Lung microvascular endothelial cell (primary cell): ENCODE data around the gene CTIF. TPM values are rescaled to one million over a fixed set of nuclear protein-coding genes. Genes with fewer than 3 reads are reported as not detected.

Source experiments
- DNase-seq, 2 donors: peaks; one replicate each; pipeline versions ENCODE4 v3.0.0 to v3.0.0-alpha.2; 2010; ENCODE audit warnings: low read depth in 2 of 2
- total RNA-seq: library from RNA; depleted of rRNA; stranded (reverse); fragments of >200 nt; gene quantifications from 2 replicates; pipeline ENCODE4 v1.2.1, GENCODE V29; 2014

Gene CTIF
- total RNA-seq, 1 donor from 2014 or later, result 18.1 TPM

DNA sequence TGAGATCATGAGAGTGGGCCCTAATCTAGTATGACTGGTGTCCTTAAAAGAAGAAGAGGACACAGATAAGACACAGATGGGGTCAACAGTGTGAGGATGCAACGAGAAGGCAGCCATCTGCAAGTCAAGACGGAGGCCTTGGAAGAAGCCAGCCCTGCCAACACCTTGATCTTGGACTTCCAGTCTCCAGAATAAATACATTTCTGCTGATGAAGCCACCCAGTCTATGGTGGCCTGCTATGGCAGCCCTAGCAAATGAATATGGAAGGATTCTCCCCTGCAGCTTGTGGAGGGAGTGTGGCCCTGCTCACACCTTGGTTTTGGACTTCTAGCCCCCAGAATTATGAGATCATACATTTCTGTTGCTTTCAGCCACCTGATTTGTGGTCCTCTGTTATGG lies 12.3 kb downstream of the CTIF start:
- DNase-seq, result no peak

DNA sequence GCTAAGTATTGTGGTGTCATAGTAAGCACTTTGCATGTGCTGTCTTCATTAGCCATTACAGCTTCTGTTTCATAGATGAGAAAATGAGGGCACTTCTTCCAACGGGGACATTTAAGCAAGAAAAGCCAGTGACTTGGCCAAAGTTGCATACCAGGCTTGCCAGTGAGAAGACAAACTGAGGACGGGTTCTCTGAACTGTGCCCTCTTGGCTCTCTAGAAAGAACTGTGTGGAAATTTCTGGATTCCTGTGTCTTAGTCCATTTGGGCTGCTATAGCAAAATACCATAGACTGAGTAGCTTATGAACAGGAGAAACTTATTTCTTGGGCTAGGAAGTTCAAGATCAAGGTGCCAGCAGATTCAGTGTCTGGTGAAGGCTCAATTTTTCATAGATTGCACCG lies 13.3 kb downstream of the CTIF start:
- DNase-seq, result no peak

DNA sequence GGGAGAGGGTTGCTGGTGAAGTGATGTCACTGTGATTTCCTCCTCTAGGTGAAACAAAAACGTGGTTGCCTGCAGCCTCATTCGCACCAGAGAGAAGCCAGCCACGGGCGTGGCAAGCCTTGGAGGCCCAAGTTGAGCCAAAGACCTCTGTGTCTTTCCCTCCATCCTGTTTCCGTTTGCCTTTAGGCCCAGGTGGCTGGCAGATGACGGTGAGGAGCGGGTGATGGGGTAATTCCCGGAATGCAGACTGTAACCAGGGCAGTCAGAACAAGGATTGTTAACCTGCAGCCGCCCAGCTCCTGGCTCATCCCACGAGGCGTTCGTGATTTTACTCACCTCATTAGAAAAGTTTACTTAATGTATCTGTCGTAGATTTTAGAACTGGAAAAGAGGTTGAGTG lies 14.4 kb downstream of the CTIF start:
- DNase-seq, result no peak

DNA sequence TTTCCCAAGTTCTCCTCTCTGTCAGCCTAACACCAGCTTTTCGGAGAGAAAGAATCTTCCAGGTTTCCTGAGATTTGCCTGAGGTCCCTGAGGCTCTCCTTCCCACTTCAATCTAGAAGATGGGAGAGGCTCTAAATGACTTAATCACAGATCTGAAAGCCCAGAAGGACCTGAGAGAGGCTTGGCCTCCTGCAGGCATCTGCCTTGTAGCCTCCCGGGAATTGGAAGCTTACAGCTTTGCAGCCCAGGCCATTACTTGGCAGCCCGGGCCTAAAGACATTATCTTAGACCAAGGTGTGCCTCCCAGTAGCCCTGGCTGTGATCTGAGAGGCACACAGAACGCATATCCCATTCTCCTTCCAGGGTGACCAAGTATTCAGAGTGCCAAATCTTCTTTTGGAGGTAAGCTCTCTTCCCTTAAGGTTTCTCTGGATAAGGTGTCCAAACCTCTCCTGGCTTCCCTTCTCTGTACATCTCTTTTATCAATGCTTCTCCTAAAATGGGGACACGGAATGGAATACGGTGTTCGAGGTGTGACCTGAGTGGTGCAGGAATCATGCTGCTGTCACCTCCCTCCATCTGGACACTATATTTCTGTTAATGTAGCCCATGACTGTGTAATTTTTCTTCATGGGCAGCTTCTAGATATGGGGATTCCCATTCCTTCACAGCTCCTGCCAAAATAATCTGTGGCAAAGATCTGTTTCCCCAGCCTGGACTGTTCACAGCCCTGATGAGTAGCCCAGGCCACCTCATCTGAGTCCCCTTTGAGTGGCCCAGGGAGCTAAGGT lies 16.0 kb downstream of the CTIF start:
- DNase-seq, result no peak

DNA sequence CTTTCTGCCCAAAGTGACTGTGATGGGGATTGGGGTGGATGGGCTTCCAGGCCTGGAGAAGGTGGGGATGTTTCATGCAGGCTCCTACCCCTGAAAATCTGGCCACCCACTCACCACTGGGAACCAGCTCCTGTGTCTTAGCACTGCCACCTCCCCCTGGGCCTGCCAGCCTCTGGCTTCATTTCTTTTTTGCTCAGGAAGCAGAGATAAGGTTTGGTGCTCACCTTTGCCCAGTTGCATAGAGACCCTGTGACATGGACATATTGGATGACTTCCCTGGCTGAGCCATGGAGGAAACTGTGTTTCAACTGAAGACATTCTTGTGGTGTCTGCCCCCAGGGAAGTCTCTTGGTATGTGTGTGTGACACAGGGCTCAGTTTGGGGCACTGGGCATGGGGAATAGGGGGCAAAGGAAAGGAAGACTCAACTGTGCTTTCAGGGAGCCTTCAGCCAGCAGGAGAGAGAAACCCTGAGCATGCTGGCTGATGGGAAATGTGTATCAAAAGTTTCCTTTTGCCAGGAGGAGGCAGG lies 16.7 kb downstream of the CTIF start:
- no peak for DNase-seq

DNA sequence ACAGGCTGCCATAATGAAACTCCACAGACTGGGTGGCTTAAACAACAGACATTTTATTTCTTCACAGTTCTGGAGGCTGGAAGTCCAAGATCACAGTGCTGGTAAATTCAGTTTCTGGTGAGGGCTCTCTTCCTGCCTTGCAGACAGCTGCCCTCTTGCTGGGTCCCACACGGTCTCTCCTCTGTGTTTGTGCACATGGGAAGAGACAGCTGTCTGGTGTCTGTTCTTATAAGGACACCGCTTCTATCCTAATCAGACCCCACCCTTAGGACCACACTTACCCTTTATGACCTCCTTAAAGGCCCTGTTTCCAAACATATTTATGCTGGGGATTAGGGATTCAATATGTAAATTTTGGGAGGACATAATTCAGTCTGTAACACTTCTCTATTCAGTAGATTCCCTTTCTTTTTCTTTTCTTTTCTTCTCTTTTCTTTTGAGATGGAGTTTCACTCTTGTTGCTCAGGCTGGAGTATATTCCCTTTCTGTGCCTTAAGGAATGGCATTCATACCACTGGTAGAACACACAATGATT lies 18.9 kb downstream of the CTIF start:
- no peak for DNase-seq

DNA sequence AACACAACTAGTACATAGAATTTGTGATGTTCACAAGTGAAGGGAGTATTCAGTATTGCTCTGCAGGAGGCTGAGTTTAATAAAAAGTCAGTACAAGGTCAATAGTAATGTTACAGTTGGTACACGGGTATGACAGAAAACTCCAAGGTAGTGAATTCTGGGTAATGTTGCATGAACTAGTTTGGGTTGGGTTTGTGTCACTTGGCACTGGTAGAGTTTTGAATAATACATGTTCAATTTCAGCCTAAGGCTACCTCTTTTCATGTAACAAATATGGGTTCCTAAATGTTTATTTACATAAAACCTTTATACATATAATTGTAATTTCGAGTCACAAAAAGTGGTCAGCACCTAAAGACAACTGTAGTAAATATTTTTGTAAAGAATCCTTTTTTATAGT lies 19.4 kb downstream of the CTIF start:
- DNase-seq, result no peak

DNA sequence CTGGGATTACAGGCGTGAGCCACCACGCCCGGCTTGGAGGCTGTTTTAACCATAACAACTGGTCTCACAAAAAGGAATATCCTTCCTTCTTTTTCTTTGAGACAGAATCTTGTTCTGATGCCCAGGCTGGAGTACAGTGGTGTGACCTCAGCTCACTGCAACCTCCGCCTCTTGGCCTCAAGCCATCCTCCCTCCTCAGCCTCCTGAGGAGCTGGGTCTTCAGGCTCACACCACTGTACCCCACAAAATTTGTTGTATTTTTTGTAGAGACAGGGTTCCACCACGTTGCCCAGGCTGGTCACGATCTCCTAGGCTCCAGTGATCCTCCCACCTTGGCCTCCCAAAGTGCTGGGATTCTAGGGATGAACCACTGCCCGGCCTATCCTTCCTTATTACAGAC lies 21.7 kb downstream of the CTIF start:
- DNase-seq, result no peak

DNA sequence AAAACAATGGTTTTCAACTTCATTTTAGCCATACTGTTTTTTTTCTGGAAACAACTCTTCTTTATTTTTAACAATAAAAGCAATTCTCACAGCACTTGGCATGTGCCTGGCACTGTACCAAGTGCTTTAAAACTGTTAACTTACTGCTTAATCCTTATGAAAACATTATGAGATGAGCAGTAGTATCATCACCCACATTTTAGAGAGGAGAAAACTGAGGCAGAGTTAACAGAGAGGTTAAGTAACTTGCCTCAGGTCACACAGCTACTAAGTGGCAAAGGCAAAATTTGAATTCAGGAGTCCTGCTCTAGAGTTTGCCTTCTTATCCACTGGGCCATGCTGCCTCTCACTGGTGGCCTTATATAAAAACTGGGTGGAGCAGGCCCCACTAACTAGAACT lies 23.2 kb downstream of the CTIF start:
- peak; percentile 17 to 25 for DNase-seq

DNA sequence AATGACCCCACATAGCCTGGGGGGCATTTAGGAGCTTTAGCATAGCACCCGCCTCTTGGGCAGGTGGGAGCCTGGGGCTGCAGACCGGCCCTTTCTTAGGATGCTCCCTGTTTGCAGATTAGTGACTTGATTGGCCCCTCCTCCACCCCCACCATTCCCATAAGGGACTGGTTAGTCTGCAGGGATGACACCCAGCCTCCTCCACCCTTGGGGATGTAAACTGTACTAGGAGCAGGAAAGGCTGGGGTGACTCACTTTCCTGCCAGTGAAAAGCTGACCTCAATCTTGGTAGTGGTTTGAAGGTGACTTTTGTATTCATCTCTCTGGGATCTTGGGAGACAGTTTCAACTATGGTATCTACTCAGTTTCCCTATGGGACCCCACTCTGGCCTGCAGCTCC lies 24.2 kb downstream of the CTIF start:
- DNase-seq, result peak; percentile 17 to 94

DNA sequence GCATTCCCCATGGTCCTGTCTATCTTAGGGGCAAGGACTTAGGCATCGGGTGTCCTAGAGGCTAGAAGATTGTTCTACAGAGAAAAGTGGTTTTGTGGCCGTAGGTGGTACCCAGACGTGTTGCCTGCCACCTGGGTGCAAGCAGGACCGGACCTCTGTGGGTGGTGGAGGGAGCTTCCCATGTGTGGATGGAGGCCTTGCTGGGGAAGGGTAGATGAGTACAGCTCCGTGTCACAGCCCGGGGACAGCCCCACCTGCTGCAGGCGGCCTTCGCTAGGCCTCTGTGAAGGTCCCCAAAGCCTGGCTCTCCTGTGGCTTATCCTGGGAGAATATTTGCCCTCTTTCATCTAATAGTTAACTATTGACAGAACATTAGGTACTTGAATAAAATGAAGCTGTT lies 25.3 kb downstream of the CTIF start:
- DNase-seq, result no peak

DNA sequence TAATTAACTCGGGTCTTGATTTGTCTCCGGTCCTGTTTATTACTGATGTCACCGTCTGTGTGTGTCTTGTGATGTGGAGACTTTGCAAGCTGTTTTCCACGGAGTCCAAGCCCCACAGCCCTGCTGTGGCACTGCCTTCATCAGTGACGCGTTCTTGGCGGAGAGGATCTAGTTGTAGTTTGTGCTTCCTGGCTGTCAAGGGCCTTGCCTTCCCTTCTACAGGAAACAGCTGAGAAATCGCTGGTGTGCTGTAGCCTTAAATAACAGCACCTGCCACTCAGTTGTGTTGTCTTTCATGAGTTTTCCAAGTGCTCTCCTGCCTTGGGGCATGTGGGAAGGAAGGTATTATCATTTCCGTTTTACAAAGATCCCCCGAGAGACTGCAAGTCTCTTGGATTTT lies 26.3 kb downstream of the CTIF start:
- DNase-seq, result peak; percentile 54 to 90

DNA sequence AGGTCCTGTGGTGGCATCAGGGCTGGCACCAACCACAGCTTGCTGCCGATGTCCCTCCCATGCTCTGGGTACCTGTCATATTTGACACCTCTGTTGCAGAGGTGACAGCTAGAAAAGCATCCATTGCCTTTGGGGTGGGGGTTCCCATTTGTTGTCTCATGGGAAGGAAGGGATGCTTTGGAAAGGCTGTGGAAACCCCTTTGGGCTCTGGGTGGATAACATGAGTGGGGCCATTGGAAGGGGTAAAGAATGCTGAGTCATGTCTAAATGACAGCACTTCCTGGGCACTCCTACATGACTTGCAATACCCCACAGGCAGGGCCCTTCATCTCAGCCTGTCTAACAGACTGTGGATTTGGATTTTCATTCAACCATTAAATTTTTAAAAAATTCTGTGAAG lies 27.8 kb downstream of the CTIF start:
- no peak for DNase-seq

DNA sequence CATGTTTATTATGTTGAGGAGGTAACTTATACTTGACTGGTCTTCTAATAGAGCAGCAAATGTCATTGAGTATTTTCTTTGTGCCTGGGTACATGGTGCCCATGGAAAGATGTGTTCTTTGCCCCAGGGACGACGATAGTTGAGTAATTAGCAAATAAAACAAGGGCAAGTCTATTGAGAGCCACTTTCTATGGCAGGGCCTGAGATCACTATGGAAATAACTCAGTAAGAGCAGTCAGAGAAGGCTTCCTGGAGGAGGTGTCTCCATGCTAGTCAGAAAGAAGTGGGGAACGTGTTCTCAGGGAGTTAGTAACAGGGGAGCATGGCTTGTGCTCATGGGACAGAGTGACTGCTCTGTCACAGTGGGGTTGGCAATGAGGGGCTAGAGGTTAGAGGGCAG lies 28.6 kb downstream of the CTIF start:
- no peak for DNase-seq

DNA sequence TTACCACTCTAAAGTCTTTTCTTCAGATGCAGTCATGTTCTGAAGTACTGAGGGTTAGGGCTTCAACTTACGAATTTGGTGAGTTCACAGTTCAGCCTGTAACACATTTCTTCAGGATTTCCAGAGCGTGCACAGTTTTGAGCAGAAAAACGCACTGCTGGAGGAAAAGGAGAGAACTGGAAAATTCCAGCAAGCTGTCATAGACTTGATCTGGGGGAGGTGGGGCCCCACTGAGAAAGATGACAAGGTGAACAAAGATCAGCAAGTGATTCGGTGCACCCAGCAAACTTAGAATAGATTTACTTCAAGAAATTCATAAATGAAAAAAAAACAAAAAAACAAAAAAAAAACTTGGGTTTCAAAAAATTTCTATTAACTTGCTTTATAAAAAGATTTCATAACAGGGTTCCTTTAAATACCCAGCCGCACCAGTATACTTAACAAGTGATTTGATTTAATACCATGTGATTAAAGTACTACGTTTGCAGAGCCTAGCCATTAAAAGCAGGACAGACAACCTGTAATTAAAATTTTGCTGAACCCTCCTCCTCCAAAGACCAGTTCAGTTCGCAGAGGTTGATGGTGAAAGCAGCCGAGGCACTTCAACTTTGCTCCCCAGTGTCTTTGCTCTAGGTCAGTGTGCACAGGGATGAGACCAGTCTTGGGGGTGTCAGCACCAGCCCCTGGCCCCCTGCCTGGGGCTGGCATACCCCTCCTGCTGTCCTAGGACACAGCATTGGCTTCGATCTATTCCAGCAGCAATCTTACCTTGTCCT lies 30.5 kb downstream of the CTIF start:
- DNase-seq, result no peak

DNA sequence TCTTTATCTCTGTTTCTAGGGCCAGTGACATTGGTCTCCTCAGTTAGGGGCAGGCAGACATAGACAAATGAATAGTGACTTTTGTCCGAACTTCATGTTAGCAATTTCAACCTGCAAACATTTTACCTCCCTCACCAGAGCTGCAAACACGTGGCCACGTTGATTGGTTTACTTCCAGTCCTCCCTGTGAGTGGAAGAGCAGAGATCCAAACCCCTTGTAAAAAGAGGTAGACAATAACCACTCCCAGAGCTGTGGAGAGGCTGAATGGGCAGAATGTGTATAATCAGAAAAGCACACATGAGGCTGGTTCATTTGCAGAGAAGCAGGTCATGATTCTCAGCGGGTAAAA lies 31.1 kb downstream of the CTIF start:
- no peak for DNase-seq

DNA sequence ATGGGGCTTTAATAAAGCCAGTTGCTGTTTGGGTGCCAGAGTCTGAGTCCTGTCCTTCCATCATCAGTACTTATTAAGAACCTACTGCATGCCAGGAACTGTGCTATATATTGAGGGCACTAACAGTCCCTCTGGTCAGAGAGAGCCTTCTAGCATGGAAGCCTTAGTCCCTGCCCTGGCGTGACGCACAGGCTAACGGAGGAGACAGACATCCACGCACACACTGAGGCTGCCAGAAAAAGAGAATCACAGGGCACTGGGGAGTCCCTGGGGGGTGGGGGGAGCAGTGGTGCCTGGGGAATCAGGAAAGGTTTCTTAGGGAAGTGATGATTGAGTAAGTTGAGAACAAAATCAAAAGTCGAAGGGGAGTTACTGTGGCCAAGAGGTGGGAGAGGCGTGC lies 31.5 kb downstream of the CTIF start:
- DNase-seq, result no peak

DNA sequence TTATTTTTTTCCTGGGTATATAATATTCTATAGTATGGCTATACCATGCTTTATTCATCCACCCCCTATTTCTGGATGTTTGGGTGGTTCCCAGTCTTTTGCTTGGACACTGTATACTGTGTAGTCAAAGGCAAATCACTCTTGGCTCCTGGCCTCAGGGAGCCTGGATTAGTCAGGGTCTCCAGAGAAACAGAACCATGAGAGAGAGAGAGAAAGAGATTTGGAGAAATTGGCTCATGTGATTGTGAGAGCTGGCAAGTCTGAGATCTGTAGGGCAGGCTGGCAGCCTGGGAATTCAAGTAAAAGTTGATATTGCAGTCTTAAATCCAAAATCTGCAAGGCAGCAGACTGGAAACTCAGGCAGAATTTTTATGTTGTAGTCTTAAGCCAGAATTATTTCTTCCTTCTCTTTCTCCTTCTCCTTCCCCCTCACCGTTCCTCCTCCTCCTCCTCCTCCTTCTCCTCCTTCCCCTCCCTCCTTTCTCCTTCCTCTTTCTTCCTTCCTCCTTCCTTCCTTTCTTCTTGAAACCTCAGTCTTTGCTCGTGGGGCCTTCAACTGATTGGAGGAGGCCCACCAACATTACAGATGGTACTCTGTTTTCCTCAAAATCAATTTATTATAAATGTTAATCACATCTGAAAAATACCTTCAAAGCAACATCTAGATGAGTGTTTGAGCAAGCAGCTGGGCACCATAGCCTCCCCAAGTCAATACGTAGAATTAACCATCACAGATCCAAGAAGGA lies 33.0 kb downstream of the CTIF start:
- no peak for DNase-seq

DNA sequence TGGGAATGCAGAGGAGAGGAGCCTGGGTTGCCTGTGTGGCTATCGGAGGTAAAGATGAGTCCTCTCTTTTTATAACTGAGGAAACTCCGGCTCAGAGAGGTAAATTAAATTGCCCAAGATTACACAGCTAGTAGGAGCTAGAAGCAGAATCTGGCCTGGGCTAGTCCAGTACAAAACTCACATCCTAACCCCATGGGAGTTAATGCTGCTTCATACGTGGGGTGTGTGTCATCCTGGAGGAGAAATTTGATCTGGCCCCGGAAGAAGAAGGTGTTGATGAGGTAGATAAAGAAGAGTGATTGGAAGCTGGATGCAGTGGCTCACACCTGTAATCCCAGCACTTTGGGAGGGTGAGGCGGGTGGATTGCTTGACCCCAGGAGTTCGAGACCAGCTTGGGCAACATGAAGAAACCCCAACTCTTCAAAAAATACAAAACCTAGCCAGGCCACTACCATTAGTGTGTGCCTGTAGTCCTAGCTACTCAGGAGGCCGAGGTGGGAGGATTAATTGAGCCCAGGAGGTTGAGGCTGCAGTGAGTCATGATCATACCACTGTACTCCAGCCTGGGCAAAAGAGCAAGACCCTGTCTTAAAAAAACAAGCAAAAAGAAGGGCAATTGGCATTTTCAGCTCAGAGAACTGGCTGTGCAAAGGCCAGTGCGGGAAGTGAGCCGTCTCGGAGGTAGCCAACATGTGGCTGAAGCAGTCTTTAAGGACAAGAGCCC lies 33.7 kb downstream of the CTIF start:
- no peak for DNase-seq

DNA sequence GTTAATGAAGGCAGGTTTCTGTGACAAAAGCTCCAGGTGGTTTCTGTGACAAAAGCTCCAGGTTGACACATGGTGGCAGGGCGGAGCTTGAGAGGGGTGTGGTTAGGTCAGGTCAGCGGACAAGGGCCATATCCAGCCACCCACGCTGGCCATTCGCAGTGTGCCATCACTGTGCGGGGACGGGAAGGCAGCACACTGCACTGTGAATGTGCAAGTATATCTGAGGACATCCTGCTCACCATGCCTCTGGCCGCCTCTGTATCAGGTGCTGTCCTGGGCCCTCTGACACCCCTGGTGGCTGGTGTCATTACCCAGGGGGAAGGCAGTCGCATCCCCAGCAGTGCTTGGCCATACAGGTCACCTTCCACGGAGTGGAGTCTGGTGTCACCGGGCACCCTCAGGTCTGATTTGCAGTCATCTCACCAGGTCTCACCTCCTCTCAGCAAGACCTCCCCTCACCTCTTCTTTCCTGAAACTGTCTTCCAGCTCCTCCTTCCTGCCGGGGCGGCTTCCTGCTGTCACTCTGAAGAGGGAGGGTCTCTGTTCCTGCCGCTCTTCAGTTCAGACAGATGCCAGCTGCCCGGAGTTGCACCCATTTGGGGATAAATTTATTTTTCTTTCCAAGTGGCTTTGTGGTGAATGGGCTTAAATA lies 34.9 kb downstream of the CTIF start:
- DNase-seq, result no peak
